ENCODE measurements around the gene DEFB110.

The DEFB110 gene

DNA sequence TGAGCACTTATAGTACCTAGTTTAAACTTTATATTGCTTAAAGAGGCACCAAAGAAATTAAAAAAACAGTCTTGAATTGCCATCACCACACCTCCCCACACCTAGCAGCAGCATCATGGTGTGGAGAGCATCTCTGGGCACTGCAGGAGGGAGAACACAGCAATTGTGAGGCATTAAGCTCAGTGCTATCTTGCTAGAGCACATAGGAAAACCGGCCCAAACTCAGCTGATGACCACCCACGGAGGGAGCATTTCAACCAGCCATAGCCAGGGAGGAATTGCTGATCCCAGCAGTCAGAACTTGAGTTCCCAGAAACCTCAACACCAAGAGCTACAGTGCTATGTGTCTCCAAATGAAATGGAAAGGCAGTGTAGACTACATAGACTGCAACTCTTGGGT lies 32.9 kb downstream of the DEFB110 start:
- in situ Hi-C loops (cut with MboI; ENCODE audit: low pct_unique_long_range_greater_than_20kb, low sequenced_read_pairs, unreplicated experiment): no loop called here
- no peak for DNase-seq (ENCODE audit: low spot score)
- TF ChIP-seq, protein P1, sequence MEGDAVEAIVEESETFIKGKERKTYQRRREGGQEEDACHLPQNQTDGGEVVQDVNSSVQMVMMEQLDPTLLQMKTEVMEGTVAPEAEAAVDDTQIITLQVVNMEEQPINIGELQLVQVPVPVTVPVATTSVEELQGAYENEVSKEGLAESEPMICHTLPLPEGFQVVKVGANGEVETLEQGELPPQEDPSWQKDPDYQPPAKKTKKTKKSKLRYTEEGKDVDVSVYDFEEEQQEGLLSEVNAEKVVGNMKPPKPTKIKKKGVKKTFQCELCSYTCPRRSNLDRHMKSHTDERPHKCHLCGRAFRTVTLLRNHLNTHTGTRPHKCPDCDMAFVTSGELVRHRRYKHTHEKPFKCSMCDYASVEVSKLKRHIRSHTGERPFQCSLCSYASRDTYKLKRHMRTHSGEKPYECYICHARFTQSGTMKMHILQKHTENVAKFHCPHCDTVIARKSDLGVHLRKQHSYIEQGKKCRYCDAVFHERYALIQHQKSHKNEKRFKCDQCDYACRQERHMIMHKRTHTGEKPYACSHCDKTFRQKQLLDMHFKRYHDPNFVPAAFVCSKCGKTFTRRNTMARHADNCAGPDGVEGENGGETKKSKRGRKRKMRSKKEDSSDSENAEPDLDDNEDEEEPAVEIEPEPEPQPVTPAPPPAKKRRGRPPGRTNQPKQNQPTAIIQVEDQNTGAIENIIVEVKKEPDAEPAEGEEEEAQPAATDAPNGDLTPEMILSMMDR (IDR thresholded peaks at IDR 0.05; ENCODE audit: extremely low read depth, insufficient read depth, missing control alignments): no peak

DNA sequence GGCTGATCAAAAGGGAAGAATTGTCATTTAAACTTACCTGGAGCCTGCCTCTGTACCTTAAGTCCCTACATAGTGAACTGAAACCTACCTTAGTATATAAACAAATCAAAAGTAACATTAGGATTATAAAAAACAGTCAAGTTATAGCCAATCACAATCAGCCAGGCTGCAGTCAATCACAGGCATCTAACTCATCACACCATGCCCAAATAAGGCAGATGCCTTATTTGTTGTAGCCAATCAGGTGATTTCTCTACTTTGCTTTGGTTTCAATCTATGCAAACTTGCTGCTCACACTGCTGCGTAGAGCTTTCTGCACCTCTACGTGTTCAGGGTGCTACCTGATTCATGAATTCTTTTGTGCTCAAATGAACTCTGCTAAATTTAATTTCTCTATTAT lies 34.0 kb downstream of the DEFB110 start:
- in situ Hi-C loops (cut with MboI; ENCODE audit: low pct_unique_long_range_greater_than_20kb, low sequenced_read_pairs, unreplicated experiment): no loop called here
- TF ChIP-seq, protein P1 (IDR thresholded peaks at IDR 0.05; ENCODE audit: extremely low read depth, insufficient read depth, missing control alignments): no peak
- DNase-seq (ENCODE audit: low spot score): no peak

DNA sequence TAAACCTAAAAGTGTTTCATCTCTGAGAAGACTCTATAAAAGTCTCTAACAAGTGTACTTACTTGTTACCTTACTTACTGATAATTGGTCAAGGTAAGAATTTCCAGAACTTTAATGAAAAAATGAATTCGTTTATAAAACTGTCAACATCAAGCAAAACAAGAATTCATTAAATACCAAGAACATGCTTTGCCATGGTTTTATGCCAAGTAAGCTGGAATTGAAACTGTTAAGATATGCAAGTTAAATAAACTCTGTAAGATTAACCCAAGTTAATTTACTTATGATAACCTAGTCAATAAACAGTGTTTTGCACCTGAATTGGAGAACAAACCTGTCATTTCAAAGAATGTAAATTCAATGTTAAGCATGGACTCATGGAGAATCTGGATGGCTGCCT lies 35.2 kb downstream of the DEFB110 start:
- TF ChIP-seq, protein P1 (IDR thresholded peaks at IDR 0.05; ENCODE audit: extremely low read depth, insufficient read depth, missing control alignments): no peak
- no peak for DNase-seq (ENCODE audit: low spot score)
- in situ Hi-C loops (cut with MboI; ENCODE audit: low pct_unique_long_range_greater_than_20kb, low sequenced_read_pairs, unreplicated experiment): no loop called here

DNA sequence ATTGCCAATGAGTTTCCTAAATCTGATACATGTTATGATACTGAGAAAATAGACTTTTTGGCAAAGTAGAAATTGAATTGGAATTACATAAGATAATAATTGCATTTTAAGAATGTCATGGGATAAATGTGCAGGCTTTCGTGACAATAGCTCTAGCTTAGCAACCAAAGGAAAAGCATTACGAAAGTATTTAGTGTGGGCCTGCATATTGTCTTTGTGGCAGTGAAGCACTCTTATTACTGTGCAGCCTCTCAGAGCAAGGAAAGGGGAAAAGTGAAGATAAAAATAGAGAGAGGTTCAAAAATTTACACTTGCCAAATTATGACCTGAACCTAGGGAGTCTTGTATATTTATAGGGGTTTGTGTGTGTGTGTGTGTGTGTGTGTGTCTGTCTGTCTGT lies 39.7 kb downstream of the DEFB110 start:
- TF ChIP-seq, protein P1 (IDR thresholded peaks at IDR 0.05; ENCODE audit: extremely low read depth, insufficient read depth, missing control alignments): no peak
- in situ Hi-C loops (cut with MboI; ENCODE audit: low pct_unique_long_range_greater_than_20kb, low sequenced_read_pairs, unreplicated experiment): no loop called here
- no peak for DNase-seq (ENCODE audit: low spot score)

GRCh38 chr6:49980898-49981297 lies 40.9 kb downstream of the DEFB110 start:
- in situ Hi-C loops (cut with MboI; ENCODE audit: low pct_unique_long_range_greater_than_20kb, low sequenced_read_pairs, unreplicated experiment): no loop called here
- DNase-seq (ENCODE audit: low spot score): no peak
- TF ChIP-seq, protein P1 (IDR thresholded peaks at IDR 0.05; ENCODE audit: extremely low read depth, insufficient read depth, missing control alignments): no peak

- in situ Hi-C loops (cut with MboI; ENCODE audit: low pct_unique_long_range_greater_than_20kb, low sequenced_read_pairs, unreplicated experiment): no loop called here
- TF ChIP-seq, protein P1 (IDR thresholded peaks at IDR 0.05; ENCODE audit: extremely low read depth, insufficient read depth, missing control alignments): no peak
- peak; percentile 3 for DNase-seq (ENCODE audit: low spot score)
These were observed 42.2 kb downstream of the DEFB110 start for GRCh38 chr6:49979584-49979983.

Data from GM13977 (cell line).